Measurements from ENCODE around the gene INMT. TPM values are rescaled to one million over a fixed set of nuclear protein-coding genes. Genes with fewer than 3 reads are reported as not detected.

The INMT gene
- polyA plus RNA-seq, 1 donor (not counting 4 experiments of a cell fraction or from before 2014, with no cell fraction given): not detected

DNA sequence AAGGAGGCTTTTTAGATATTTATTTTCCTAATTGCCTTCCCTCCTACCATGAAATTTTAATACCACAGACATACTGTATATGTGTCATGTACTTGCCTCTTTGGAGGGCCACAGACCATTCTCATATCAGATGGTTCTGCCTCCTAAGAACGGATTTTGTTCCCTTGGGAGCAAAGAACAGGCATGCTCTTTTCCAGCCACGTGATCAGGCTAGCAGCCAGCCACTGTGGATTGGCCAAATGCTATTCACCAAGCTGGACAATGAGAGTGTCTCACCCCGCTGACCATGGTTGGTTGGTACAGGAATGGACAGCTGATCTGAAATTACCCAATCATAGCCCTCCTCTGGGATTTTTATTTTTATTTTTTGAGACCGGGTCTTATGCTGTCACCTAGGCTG, 48.2 kb upstream of the INMT start:
- H3K27ac ChIP-seq (ENCODE audit: control insufficient read depth, insufficient read depth, low read length): no peak overlapping the region
- TF ChIP-seq, protein P1, sequence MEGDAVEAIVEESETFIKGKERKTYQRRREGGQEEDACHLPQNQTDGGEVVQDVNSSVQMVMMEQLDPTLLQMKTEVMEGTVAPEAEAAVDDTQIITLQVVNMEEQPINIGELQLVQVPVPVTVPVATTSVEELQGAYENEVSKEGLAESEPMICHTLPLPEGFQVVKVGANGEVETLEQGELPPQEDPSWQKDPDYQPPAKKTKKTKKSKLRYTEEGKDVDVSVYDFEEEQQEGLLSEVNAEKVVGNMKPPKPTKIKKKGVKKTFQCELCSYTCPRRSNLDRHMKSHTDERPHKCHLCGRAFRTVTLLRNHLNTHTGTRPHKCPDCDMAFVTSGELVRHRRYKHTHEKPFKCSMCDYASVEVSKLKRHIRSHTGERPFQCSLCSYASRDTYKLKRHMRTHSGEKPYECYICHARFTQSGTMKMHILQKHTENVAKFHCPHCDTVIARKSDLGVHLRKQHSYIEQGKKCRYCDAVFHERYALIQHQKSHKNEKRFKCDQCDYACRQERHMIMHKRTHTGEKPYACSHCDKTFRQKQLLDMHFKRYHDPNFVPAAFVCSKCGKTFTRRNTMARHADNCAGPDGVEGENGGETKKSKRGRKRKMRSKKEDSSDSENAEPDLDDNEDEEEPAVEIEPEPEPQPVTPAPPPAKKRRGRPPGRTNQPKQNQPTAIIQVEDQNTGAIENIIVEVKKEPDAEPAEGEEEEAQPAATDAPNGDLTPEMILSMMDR (optimal IDR thresholded peaks at IDR 0.05 in 1 of 3, IDR thresholded peaks at IDR 0.05 in 1 of 3, conservative IDR thresholded peaks at IDR 0.05 in 1 of 3; ENCODE audit: extremely low read depth in 1 of 3, insufficient read depth in 2 of 3, low read length in 3 of 3): no peak
- no peak for TF ChIP-seq EZH2 (IDR thresholded peaks at IDR 0.05; ENCODE audit: low read length)
- FAIRE-seq: no peak

DNA sequence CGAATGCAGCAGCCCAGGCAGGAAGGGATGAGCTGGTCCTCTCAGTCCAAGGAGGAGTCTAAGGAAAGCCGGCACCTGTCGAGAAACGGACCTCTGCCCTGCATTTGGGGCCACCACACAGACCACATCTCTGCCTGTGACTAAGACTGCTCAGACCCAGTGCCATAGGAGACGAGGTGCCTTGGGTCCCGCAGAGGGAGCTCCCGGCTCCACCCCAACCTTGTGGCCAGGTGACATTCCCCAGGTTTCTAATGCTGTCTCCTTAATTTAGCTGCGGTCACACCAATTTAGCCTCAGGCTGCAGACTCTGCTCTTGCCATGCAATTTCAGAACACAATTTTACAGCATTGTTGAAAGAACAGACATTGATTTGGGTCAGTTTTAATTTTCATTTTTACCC, 46.9 kb upstream of the INMT start:
- Histone ChIP-seq H4K20me1 (ENCODE audit: control insufficient read depth, extremely low read depth, insufficient read depth, low read length) (no peaks in the 10 kb centered on the region), H3K4me2 (ENCODE audit: control insufficient read depth, extremely low read depth, insufficient read depth, low read depth, low read length) (no peak overlapping the region), H3K27me3 (ENCODE audit: control insufficient read depth, extremely low read depth, insufficient read depth, low read length) (peaks cover 28% of the 10 kb centered on the region), H3K9me3 (ENCODE audit: control insufficient read depth, low read depth, low read length) (no peaks in the 10 kb centered on the region), H3K4me3 (ENCODE audit: control insufficient read depth in 2 of 3, extremely low read depth in 1 of 3, insufficient read depth in 2 of 3, low read depth in 1 of 3, low read length in 3 of 3) (no peak overlapping the region), H3K79me2 (ENCODE audit: control insufficient read depth, insufficient read depth, low read length) (no peaks in the 10 kb centered on the region), H3K27ac (ENCODE audit: control insufficient read depth, insufficient read depth, low read length) (no peak overlapping the region), H3K9me1 (ENCODE audit: control insufficient read depth, extremely low read depth, insufficient read depth, low read length) (no peaks in the 10 kb centered on the region), H3K9ac (ENCODE audit: control insufficient read depth, extremely low read depth, insufficient read depth, low read length) (no peak overlapping the region), H2AFZ (ENCODE audit: control insufficient read depth, low read length) (no peak overlapping the region), H3K36me3 (ENCODE audit: control insufficient read depth in 2 of 2, extremely low read depth in 1 of 2, insufficient read depth in 2 of 2, low read length in 2 of 2) (no peaks in the 10 kb centered on the region), H3K4me1 (ENCODE audit: control insufficient read depth, extremely low read depth, insufficient read depth, low read length) (no peaks in the 10 kb centered on the region)
- TF ChIP-seq, protein P1 (optimal IDR thresholded peaks at IDR 0.05 in 1 of 3, IDR thresholded peaks at IDR 0.05 in 1 of 3, conservative IDR thresholded peaks at IDR 0.05 in 1 of 3; ENCODE audit: extremely low read depth in 1 of 3, insufficient read depth in 2 of 3, low read length in 3 of 3): no peak
- no peak for TF ChIP-seq EZH2 (IDR thresholded peaks at IDR 0.05; ENCODE audit: low read length)
- FAIRE-seq: no peak
- dilution Hi-C loops (cut with MboI; ENCODE audit: extremely low pct_ligation_motif_present, low sequenced_read_pairs): no loop called here
- no peak for DNase-seq (ENCODE audit: low read depth, low spot score)

More for the DNA sequence above, 48.2 kb upstream of the INMT start:
- H4K20me1 ChIP-seq (ENCODE audit: control insufficient read depth, extremely low read depth, insufficient read depth, low read length): no peaks in the 10 kb centered on the region
- no peak overlapping the region for H3K9ac ChIP-seq (ENCODE audit: control insufficient read depth, extremely low read depth, insufficient read depth, low read length)
- no peak for DNase-seq (ENCODE audit: low read depth, low spot score)
- dilution Hi-C loops (cut with MboI; ENCODE audit: extremely low pct_ligation_motif_present, low sequenced_read_pairs): no loop called here
- H3K4me3 ChIP-seq (ENCODE audit: control insufficient read depth in 2 of 3, extremely low read depth in 1 of 3, insufficient read depth in 2 of 3, low read depth in 1 of 3, low read length in 3 of 3): no peak overlapping the region
- H3K9me3 ChIP-seq (ENCODE audit: control insufficient read depth, low read depth, low read length): no peaks in the 10 kb centered on the region
- no peak overlapping the region for H3K4me2 ChIP-seq (ENCODE audit: control insufficient read depth, extremely low read depth, insufficient read depth, low read depth, low read length)
- H2AFZ ChIP-seq (ENCODE audit: control insufficient read depth, low read length): no peak overlapping the region
- no peaks in the 10 kb centered on the region for H3K9me1 ChIP-seq (ENCODE audit: control insufficient read depth, extremely low read depth, insufficient read depth, low read length)
- no peaks in the 10 kb centered on the region for H3K79me2 ChIP-seq (ENCODE audit: control insufficient read depth, insufficient read depth, low read length)
- H3K27me3 ChIP-seq (ENCODE audit: control insufficient read depth, extremely low read depth, insufficient read depth, low read length): peaks cover 30% of the 10 kb centered on the region
- H3K36me3 ChIP-seq (ENCODE audit: control insufficient read depth in 2 of 2, extremely low read depth in 1 of 2, insufficient read depth in 2 of 2, low read length in 2 of 2): no peaks in the 10 kb centered on the region
- H3K4me1 ChIP-seq (ENCODE audit: control insufficient read depth, extremely low read depth, insufficient read depth, low read length): no peaks in the 10 kb centered on the region

Measured in keratinocyte (primary cell).